WTC11 (cell line): Measurements from ENCODE around the gene LETMD1. TPM values are rescaled to one million over a fixed set of nuclear protein-coding genes. Genes with fewer than 3 reads are reported as not detected.

Experiments
- ATAC-seq: fragments of 200-7000 bp; cut with Tn5 transposase; 2 replicates; pipeline ENCODE4 v1.10.0; 2021; ENCODE audit warnings: mild to moderate bottlenecking, moderate library complexity
- CTCF ChIA-PET: fragments of 300-600 bp; sonication (Branson Sonifier 250); formaldehyde crosslinking; loops from one replicate; lab custom pipeline; 2021; ENCODE audit warnings: antibody characterized with exemption; lab: Charles Lee
- POLR2A ChIA-PET: fragments of 350-600 bp; sonication (Branson Sonifier 250); formaldehyde crosslinking; loops from one replicate; lab custom pipeline; 2021; ENCODE audit warnings: antibody characterized with exemption; lab: Charles Lee
- DNase-seq: peaks from one replicate; pipeline ENCODE4 v3.0.0; 2021; ENCODE audit warnings: low spot score
- H3K27ac Mint-ChIP-seq: 2 replicates; pipeline ENCODE4 v1.8.0; 2021; ENCODE audit warnings: mixed read lengths
- H3K27me3 Mint-ChIP-seq: 2 replicates; pipeline ENCODE4 v1.8.0; 2021; ENCODE audit warnings: low read depth, mild to moderate bottlenecking, moderate library complexity, mixed read lengths
- H3K36me3 Mint-ChIP-seq: 2 replicates; pipeline ENCODE4 v1.8.0; 2021; ENCODE audit warnings: mixed read lengths
- H3K4me1 Mint-ChIP-seq: 2 replicates; pipeline ENCODE4 v1.8.0; 2022; ENCODE audit warnings: mixed read lengths
- H3K4me3 Mint-ChIP-seq: 2 replicates; pipeline ENCODE4 v1.8.0; 2021; ENCODE audit warnings: mild to moderate bottlenecking, moderate library complexity, mixed read lengths
- H3K9me3 Mint-ChIP-seq: 2 replicates; pipeline ENCODE4 v1.8.0; 2021; ENCODE audit warnings: mixed read lengths
- AFF4 ChIP-seq: sonication (generic); formaldehyde crosslinking; IDR thresholded peaks from 2 replicates; pipeline ENCODE4 v1.8.1; 2023; ENCODE audit warnings: mild to moderate bottlenecking, missing genetic modification reagents, borderline replicate concordance
- ARID4B ChIP-seq: sonication (generic); formaldehyde crosslinking; IDR thresholded peaks from 2 replicates; pipeline ENCODE4 v1.8.0; 2023; ENCODE audit warnings: missing genetic modification reagents, mild to moderate bottlenecking, borderline replicate concordance
- ATF1 ChIP-seq: sonication (generic); formaldehyde crosslinking; IDR thresholded peaks from 2 replicates; pipeline ENCODE4 v1.8.1; 2023; ENCODE audit warnings: mild to moderate bottlenecking, moderate library complexity, missing genetic modification reagents
- ATF6 ChIP-seq: sonication (generic); formaldehyde crosslinking; IDR thresholded peaks from 2 replicates; pipeline ENCODE4 v1.8.1; 2023; ENCODE audit warnings: mild to moderate bottlenecking, missing genetic modification reagents
- EMX1 ChIP-seq: fragments of 250-450 bp; sonication (Bioruptor Pico); IDR thresholded peaks from 2 replicates; pipeline ENCODE4 v1.8.0; 2021; ENCODE audit warnings: mild to moderate bottlenecking
- ETV6 ChIP-seq: sonication (generic); formaldehyde crosslinking; IDR thresholded peaks from 2 replicates; pipeline ENCODE4 v1.8.1; 2022; ENCODE audit warnings: mild to moderate bottlenecking, missing genetic modification reagents
- FOXJ3 ChIP-seq: sonication (generic); formaldehyde crosslinking; IDR thresholded peaks from 2 replicates; pipeline ENCODE4 v1.9.0; 2021; ENCODE audit warnings: missing genetic modification reagents, mild to moderate bottlenecking, borderline replicate concordance
- FOXP1 ChIP-seq: sonication (generic); formaldehyde crosslinking; IDR thresholded peaks from 2 replicates; pipeline ENCODE4 v1.8.0; 2022; ENCODE audit warnings: missing genetic modification reagents, mild to moderate bottlenecking, moderate library complexity, borderline replicate concordance
- GTF2I ChIP-seq: fragments of 250-450 bp; sonication (Bioruptor Pico); conservative IDR thresholded peaks from 2 replicates; pipeline ENCODE4 v1.4.0; 2021; ENCODE audit warnings: mild to moderate bottlenecking
- IRF2 ChIP-seq: sonication (generic); formaldehyde crosslinking; IDR thresholded peaks from 2 replicates; pipeline ENCODE4 v1.8.0; 2022; ENCODE audit warnings: low read depth, missing genetic modification reagents, borderline replicate concordance
- KAT7 ChIP-seq: sonication (generic); formaldehyde crosslinking; IDR thresholded peaks from 2 replicates; pipeline ENCODE4 v1.8.1; 2023; ENCODE audit warnings: missing genetic modification reagents, mild to moderate bottlenecking, borderline replicate concordance
- NR2C2 ChIP-seq: sonication (generic); formaldehyde crosslinking; IDR thresholded peaks from 2 replicates; pipeline ENCODE4 v1.8.0; 2022; ENCODE audit warnings: mild to moderate bottlenecking, missing genetic modification reagents
- OVOL2 ChIP-seq: fragments of 250-450 bp; sonication (Bioruptor Pico); IDR thresholded peaks from 2 replicates; pipeline ENCODE4 v1.9.0; 2021; ENCODE audit warnings: mild to moderate bottlenecking, borderline replicate concordance
- RELA ChIP-seq: sonication (generic); formaldehyde crosslinking; IDR thresholded peaks from 2 replicates; pipeline ENCODE4 v1.8.1; 2022; ENCODE audit warnings: missing genetic modification reagents, mild to moderate bottlenecking, borderline replicate concordance
- ZBTB43 ChIP-seq: sonication (generic); formaldehyde crosslinking; IDR thresholded peaks from 2 replicates; pipeline ENCODE4 v1.8.1; 2023; ENCODE audit warnings: mild to moderate bottlenecking, missing genetic modification reagents
- ZNF263 ChIP-seq: sonication (generic); formaldehyde crosslinking; IDR thresholded peaks from 2 replicates; pipeline ENCODE4 v1.8.1; 2022; ENCODE audit warnings: low read depth, mild to moderate bottlenecking, moderate library complexity, missing genetic modification reagents
- total RNA-seq: library from RNA; stranded (reverse); gene quantifications from 3 replicates; pipeline ENCODE4 v1.2.3, GENCODE V29; 2021

The LETMD1 gene
- total RNA-seq, 1 experiment from 2014 or later, result 43.3 TPM

- Mint-ChIP-seq H3K36me3 (peaks cover 70% of the 10 kb centered on the region), H3K4me1 (no peaks in the 10 kb centered on the region), H3K27ac (no peak overlapping the region), H3K27me3 (no peaks in the 10 kb centered on the region), H3K9me3 (no peaks in the 10 kb centered on the region), H3K4me3 (no peak overlapping the region)
- POLR2A ChIA-PET, result interaction anchor here (0.7 kb wide), 1 partner anchor 606 kb away, joined by 3 read pairs; no protein-coding TSS in a partner anchor
- CTCF ChIA-PET, result interaction anchor here (1.0 to 1.7 kb wide), 2 partner anchors 35 to 278 kb away, joined by 4 to 5 read pairs; no protein-coding TSS in a partner anchor
- no peak for TF ChIP-seq GTF2I (CRISPR knock-in tag)
- TF ChIP-seq ATF6, result no peak
- TF ChIP-seq OVOL2, result no peak
- no peak for TF ChIP-seq KAT7
- no peak for TF ChIP-seq EMX1
- TF ChIP-seq IRF2 (CRISPR knock-in tag), result no peak
- no peak for TF ChIP-seq ATF1 (CRISPR knock-in tag)
- no peak for TF ChIP-seq ETV6 (CRISPR knock-in tag)
- no peak for TF ChIP-seq FOXJ3
- TF ChIP-seq NR2C2 (CRISPR knock-in tag), result no peak
- TF ChIP-seq ARID4B, result no peak
- TF ChIP-seq FOXP1 (CRISPR knock-in tag), result no peak
- TF ChIP-seq ZBTB43 (CRISPR knock-in tag), result no peak
- no peak for TF ChIP-seq RELA (CRISPR knock-in tag)
- TF ChIP-seq ZNF263 (CRISPR knock-in tag), result no peak
- no peak for TF ChIP-seq AFF4 (CRISPR knock-in tag)
- no peak for DNase-seq
- no peak for ATAC-seq
Observed at GRCh38 chr12:51062631-51063397, 14.7 kb downstream of the LETMD1 start.
